Stomach (tissue), 4 donors: Measurements from ENCODE around the gene WTAP.

Source experiments
- CTCF ChIP-seq, 7 experiments: fragments of 450-650 bp in 4 of 7; fragments of 200-600 bp in 3 of 7; sonication (generic) in 3 of 7; IDR thresholded peaks; one replicate each; pipeline ENCODE4 v1.5.1; 2016 to 2019; ENCODE audit warnings: antibody characterized with exemption in 7 of 7, control low read depth in 2 of 7, mild to moderate bottlenecking in 1 of 7
- EP300 ChIP-seq: sonication (generic); formaldehyde crosslinking; IDR thresholded peaks from one replicate; pipeline ENCODE4 v1.6.1; 2017; ENCODE audit warnings: antibody characterized with exemption
- POLR2A ChIP-seq, 4 donors: fragments of 450-650 bp; IDR thresholded peaks; one replicate each; pipeline ENCODE4 v1.6.1; 2016; ENCODE audit warnings: antibody characterized with exemption in 4 of 4, control low read depth in 2 of 4, mild to moderate bottlenecking in 1 of 4, moderate library complexity in 1 of 4
- POLR2AphosphoS5 ChIP-seq, 3 donors: sonication (generic); formaldehyde crosslinking; IDR thresholded peaks; one replicate each; pipeline ENCODE4 v1.6.1; 2016; ENCODE audit warnings: antibody characterized with exemption in 3 of 3

GRCh38 chr6:159686703-159687102 lies 40.6 kb upstream of the WTAP start:
- TF ChIP-seq CTCF (IDR thresholded peaks at IDR 0.05) (no peak), POLR2A (IDR thresholded peaks at IDR 0.05) (no peak), POLR2AphosphoS5 (IDR thresholded peaks at IDR 0.05) (no peak), EP300 (no peak)
